Coronary artery (tissue), 2 donors: ENCODE results near the gene KMT2A.
"Not testable (repeated sequence)": the region's sequence is repeated elsewhere in the genome, so short reads cannot be mapped to it uniquely, and the experiment has no call there.

ENCODE experiments used
- DNase-seq: peaks from one replicate; pipeline ENCODE4 v3.0.0-alpha.2; 2017; ENCODE audit warnings: low spot score
- H3K27ac ChIP-seq, 2 donors: fragments of 200-600 bp; sonication (generic); one replicate each; pipeline ENCODE4 v1.5.1; 2016 to 2019
- H3K4me3 ChIP-seq: fragments of 200-600 bp; sonication (generic); 2 replicates; pipeline ENCODE4 v1.5.1; 2016; ENCODE audit warnings: mild to moderate bottlenecking, moderate library complexity
- TF ChIP-seq, protein P1 (sequence below): fragments of 200-600 bp; sonication (generic); IDR thresholded peaks from one replicate; pipeline ENCODE4 v1.5.1; 2019; ENCODE audit warnings: antibody characterized with exemption

The KMT2A gene

DNA sequence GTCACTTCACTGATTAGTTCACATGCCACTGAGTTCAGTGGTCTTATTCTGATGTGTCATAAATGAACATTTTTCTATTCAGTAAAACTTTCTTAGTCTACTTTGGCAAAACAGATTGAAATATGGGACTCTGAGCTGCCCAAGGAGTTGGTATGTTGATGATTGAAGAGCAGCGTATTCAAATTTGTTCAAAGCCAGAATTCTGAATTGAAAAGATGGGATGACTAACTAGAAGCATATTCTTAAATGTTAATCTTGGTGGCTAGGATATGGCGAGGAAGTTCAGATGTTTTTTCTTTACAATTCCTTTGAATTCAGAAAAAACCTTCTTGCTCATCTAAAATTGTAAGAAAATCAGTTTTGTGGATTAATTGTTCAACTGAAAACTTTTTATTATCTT lies 34.7 kb downstream of the KMT2A start:
- Histone ChIP-seq H3K27ac (no peak overlapping the region), H3K4me3 (no peak overlapping the region)
- TF ChIP-seq, protein P1, sequence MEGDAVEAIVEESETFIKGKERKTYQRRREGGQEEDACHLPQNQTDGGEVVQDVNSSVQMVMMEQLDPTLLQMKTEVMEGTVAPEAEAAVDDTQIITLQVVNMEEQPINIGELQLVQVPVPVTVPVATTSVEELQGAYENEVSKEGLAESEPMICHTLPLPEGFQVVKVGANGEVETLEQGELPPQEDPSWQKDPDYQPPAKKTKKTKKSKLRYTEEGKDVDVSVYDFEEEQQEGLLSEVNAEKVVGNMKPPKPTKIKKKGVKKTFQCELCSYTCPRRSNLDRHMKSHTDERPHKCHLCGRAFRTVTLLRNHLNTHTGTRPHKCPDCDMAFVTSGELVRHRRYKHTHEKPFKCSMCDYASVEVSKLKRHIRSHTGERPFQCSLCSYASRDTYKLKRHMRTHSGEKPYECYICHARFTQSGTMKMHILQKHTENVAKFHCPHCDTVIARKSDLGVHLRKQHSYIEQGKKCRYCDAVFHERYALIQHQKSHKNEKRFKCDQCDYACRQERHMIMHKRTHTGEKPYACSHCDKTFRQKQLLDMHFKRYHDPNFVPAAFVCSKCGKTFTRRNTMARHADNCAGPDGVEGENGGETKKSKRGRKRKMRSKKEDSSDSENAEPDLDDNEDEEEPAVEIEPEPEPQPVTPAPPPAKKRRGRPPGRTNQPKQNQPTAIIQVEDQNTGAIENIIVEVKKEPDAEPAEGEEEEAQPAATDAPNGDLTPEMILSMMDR = no peak
- DNase-seq = no peak

DNA sequence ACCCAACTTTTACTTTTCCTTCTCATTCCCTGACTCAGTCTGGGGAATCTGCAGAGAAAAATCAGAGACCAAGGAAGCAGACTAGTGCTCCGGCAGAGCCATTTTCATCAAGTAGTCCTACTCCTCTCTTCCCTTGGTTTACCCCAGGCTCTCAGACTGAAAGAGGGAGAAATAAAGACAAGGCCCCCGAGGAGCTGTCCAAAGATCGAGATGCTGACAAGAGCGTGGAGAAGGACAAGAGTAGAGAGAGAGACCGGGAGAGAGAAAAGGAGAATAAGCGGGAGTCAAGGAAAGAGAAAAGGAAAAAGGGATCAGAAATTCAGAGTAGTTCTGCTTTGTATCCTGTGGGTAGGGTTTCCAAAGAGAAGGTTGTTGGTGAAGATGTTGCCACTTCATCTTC lies 37.2 kb downstream of the KMT2A start:
- TF ChIP-seq, protein P1 = no peak
- Histone ChIP-seq H3K4me3 (no peak overlapping the region), H3K27ac (no peak overlapping the region)
- DNase-seq = no peak

DNA sequence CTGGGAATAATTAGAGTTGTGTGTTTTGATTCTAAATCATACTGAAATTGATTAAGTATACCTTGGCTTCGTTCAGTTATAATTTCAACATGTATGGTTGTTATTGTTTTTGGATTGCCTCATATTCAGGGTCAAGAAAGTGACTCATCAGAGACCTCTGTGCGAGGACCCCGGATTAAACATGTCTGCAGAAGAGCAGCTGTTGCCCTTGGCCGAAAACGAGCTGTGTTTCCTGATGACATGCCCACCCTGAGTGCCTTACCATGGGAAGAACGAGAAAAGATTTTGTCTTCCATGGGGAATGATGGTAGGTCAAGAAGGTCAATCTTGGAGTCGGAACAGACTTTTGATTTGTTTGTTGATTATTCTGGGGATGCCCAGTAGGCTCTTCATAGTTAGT lies 40.4 kb downstream of the KMT2A start:
- DNase-seq = no peak
- TF ChIP-seq, protein P1 = no peak
- H3K4me3 ChIP-seq = no peak overlapping the region
- no peak overlapping the region for H3K27ac ChIP-seq

DNA sequence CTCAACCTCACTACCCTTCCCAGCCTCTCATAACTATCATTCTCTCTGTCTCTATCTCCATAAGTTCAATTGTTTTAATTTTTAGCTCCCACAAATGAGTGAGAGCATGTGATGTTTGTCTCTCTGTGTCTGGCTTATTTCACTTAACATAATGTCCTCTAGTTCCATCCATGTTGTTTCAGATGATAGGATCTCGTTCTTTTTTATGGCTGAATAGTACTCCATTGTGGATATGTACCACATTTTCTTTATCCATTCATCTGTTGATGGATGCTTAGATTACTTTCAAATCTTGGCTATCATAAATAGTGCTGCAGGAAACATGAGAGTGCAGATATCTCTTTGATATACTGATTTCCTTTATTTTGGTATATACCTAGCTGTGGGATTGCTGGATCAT lies 44.9 kb downstream of the KMT2A start:
- DNase-seq, H3K27ac ChIP-seq, H3K4me3 ChIP-seq: not testable (repeated sequence)

DNA sequence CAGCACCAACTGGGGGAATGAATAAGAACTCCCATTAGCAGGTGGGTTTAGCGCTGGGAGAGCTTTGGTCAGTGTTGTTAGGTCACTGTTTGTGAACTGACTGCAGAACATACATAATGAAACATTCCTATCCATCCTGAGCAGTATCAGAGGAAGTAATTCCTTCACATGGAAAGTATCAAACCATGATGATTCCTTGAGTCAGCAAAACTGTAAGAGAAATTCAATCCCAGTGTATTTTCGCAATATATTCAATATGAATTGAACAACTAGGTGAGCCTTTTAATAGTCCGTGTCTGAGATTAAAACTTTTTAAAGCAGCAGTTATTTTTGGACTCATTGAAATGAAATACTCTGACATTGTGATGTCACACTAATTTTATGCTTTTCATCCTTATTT lies 48.1 kb downstream of the KMT2A start:
- Histone ChIP-seq H3K4me3 (no peak overlapping the region), H3K27ac (no peak overlapping the region)
- TF ChIP-seq, protein P1 = no peak
- no peak for DNase-seq

DNA sequence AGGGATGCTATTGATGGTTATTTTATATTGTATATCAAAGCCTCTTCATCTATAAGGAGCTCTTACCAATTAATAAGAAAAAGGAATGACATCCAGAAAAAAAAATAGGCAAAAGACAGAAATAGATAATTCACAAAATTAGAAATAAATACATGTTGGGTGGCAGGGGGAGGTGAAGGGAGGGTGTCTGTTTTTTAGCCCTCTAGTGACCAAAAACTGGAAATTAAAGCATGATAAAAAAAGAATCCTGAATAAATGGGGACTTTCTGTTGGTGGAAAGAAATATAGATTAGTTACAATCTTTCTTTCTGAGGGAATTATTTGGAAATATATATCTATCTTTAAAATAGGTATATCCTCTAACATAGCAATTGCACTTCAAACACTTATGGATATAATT lies 49.0 kb downstream of the KMT2A start:
- TF ChIP-seq, protein P1 = no peak
- DNase-seq = no peak
- H3K4me3 ChIP-seq = no peak overlapping the region

DNA sequence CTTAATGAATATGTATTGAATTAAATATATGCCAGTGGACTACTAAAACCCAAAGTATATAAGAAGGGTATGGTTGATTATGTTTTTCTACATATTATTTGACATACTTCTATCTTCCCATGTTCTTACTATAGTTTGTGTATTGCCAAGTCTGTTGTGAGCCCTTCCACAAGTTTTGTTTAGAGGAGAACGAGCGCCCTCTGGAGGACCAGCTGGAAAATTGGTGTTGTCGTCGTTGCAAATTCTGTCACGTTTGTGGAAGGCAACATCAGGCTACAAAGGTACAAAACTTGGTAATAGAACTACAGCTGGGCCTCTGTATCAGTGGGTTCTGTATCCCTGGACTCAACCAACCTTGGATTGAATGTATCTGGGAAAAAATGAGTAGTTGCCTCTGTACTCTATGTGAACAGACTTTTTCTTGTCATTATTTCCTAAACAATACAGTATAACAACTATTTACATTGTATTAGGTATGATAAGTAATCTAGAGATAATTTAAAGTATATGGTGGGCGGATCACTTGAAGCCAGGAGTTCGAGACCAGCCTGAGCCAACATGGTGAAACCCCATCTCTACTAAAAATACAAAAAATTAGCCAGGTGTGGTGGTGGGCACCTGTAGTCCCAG lies 52.3 kb downstream of the KMT2A start:
- DNase-seq = no peak
- Histone ChIP-seq H3K27ac (no peak overlapping the region), H3K4me3 (no peak overlapping the region)
- TF ChIP-seq, protein P1 = peak; percentile 63

More for the DNA sequence above, 49.0 kb downstream of the KMT2A start:
- no peak overlapping the region for H3K27ac ChIP-seq
